NCI-H2107 (cell line): ENCODE data around the gene SLC6A20.

ENCODE experiments used
- DNase-seq: peaks from one replicate; lab custom pipeline; 2025; lab: John Stamatoyannopoulos, UW

The SLC6A20 gene

DNA sequence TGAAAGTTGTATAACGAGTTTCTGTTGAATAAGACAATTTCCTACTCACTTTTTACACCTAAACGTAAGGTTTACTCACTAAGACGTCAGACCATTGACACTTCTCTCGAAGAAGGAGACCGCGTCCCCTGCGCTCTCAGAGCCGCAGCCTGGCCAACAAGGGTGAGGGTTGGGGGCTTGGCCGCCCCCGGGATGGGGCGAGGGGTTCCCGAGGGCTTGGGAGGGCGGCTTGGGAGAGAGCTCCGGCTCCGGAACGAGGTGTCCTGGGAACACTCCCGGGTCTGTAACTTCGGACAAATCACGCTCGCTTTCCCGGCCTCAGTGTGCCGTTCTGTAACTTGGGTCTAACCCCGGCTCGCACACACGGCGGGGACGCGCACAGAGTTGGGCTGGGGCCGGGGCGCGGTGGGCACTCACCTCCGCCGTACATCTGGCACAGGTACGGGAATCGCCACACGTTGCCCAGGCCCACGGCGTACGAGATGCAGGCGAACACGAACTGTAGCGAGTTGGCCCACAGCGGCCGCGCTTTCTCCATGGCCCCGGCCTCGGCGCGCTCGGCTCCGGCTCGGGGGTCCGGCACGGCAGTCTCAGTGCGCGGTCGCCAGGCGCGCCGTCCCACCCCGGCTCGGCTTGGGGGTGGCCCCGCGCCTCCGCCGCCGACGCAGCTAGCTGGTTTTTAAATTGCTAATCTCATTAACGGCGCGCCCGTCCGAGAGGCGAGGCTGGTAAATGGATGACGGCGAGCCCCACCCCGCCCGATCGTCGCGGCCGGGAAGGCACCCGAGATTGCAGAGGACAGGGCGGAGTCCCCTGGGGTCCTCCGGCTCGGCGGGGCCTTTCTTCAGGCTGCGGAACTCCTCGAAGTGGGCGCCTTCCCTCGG, at the start of gene SLC6A20:
TSS of gene SLC6A20 (minus strand) at position 655 of the 884 bp plus-strand sequence. CDS start at position 538, 117 bp downstream.
- DNase-seq: no peak

GRCh38 chr3:45844616-45845015, 48.3 kb upstream of the SLC6A20 start:
- no peak for DNase-seq

- DNase-seq: no peak
Measured at GRCh38 chr3:45842851-45843625, 46.7 kb upstream of the SLC6A20 start.

GRCh38 chr3:45841757-45842491, 45.6 kb upstream of the SLC6A20 start, which contains the start of gene LZTFL1:
LZTFL1 (minus strand) TSS chr3:45842119; CDS start chr3:45841991, 128 bp downstream.
- DNase-seq: peak; percentile 79

GRCh38 chr3:45841420-45841756, 45.1 kb upstream of the SLC6A20 start:
- DNase-seq: no peak

DNA sequence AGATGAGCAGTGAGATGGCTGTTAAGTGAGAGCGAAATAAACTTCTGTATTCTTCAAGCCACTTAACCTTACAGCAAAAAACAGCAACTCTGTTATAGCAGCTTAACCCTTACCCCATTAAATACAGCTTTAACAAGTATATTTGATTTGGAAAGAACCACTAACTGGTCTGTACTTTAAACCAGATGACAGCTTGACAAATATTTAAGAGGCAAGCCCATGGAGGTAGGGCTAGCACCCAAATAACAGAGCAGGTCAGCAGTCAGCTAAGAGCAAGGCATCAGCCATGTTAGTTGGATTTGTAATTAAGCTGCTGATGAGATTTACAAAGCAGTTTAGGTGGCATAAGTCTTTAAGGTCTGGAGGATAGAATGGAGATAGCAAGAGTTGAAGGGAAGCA, 42.1 kb upstream of the SLC6A20 start:
- DNase-seq: no peak

DNA sequence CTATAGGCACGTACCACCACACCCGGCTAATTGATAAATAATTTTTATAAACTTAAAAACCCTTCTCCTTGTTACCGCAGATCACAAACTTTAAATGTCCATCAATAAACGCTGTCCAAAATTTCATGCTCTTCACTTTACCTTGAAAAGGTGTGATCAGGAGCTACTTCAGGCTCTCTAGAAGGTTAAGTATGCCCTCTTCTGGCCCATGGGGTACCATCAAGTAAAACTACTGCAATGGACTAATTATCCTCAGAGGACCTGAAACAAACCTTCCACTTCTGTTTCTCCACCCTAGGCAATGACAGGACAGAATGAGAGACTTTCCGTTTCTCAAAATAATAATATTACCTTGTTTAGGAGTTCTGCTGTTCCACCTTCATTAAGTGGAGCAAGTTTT, 36.4 kb upstream of the SLC6A20 start:
- no peak for DNase-seq

GRCh38 chr3:45830121-45830520, 33.8 kb upstream of the SLC6A20 start:
- DNase-seq: no peak

DNA sequence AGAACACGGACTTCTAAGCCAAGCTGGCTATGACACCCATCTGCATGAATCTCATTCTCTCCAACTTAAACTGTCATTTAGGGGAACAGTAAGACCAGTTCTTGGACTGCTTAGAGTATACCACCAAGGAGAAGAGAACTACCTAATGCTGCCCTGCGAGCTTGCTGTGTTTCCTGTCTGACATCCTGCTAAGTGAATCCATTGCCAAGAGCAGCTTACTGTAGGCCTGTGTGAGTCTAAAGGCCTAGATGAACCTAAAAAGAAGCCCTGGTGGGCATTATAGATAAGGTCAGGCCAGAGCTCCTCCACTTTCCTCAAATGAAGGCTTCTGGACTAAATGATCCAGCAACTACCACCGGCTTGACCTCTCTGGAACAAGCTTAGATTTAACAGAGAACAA, 30.6 kb upstream of the SLC6A20 start:
- DNase-seq: no peak

DNA sequence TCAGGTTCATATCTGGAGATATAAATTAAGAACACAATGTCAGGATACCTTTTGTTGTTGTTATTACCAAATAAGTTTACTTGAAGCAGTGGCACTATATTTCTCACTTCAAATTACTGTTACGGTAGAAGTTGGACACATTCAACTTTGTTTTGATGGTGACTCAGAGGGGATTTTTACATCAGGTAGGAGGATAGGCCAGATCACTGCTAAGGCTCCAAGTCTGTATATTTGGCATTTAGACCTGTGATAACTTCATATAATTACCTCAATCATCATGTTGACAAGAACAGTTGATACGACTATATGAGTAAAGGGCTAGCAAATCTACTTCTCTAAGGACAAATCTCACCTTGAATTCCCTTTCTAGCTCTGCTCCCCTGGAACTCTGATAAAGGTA, 30.0 kb upstream of the SLC6A20 start:
- DNase-seq: no peak

DNA sequence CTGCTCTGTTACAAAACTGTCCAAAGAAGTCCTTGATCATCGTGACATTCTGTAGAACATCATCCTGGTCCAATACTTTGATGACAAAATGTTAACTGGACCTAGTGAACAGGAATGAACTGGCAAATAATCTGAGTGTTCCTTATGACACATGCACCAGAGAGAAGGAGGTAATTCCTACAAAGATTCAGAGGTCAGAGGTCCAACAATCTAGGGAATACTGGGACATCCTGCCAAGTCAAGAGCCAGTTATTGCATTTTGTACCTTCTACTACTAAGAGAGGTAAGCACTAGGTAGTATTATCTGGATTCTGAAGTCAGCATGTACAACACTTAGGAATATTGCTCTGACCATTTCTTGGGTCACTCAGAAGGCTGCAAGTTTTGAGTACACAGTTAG, 24.8 kb upstream of the SLC6A20 start:
- no peak for DNase-seq

- no peak for DNase-seq
Measured at GRCh38 chr3:45819543-45819942, 23.2 kb upstream of the SLC6A20 start.

GRCh38 chr3:45817831-45818522, 21.6 kb upstream of the SLC6A20 start:
- DNase-seq: peak; percentile 13

GRCh38 chr3:45816544-45816943, 20.2 kb upstream of the SLC6A20 start:
- DNase-seq: no peak

GRCh38 chr3:45814322-45814721, 18.0 kb upstream of the SLC6A20 start:
- DNase-seq: no peak

DNA sequence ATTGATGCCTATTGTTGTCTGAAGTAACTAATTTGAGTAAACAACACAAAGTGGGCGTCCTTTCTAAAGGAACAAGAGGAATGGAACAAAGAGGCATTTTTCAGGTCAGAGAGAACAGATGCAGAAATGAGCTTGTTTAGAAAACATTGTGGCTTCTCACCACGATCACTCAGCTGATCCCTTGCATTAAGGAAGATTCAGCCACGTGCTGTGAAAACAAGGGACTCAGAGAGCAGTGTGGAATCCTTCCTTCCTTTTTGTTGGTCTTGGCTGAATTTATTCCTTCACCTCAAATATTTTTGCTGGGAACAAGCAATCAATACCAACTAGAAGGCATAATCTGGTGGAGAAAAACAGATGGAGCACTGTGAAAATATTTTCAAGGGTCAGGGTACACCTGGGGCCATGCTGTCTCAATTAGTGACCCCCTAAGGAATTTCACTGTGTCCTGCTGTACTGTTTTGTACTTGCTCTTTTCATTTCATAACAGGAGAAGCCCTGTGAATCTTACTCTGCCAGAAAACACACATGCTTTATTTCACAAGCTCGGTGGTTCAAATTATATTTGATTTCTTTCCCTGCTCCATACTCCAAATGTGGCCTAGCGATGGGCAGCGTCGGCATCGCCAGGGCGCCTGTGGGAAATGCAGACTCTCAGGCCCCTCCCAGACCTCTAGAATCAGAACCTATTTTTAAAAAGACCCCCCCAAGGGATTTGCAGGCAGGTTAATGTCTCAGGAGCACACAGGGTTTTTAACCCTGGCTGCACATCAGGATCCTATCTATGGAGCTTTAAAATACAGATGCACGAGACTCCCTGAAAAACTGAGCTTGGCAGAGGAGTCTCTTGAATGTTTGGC, 11.6 kb upstream of the SLC6A20 start:
- DNase-seq: peak; percentile 6

GRCh38 chr3:45807133-45807532, 10.8 kb upstream of the SLC6A20 start:
- DNase-seq: no peak

GRCh38 chr3:45806072-45806471, 9.7 kb upstream of the SLC6A20 start:
- no peak for DNase-seq

DNA sequence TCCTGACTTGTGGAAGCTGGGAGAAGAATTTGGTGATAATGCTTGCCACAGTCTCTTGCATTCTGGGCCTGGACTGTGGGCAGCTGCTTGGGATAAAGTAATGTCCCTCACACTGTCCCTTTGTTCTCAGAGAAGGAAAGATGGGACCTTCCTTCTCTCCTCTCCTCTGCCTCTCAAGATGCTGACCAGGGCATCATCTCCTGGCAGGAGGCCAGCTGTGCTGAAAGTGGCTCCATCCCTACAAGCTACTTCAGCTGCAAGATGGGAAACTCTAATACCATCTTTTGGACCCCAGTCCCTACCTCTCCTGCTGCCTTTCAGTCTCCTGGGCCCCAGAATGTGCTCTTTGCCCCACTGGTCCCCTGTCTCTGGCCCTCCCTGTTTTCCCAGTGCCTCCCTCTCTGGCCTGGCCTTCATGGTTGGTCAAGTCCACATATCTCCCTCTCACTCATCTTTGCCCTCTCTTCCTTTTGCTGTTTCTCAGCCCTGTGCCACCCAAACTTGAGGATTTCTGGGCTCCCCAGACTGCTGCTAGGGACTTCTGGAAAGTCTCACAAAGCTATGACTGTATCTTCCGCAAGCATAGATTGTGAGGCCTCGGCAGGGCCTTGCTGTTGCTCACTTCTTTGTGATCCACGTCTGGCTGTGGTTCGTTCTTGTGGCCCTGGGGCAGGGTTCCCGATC, 7.1 kb upstream of the SLC6A20 start:
- DNase-seq: no peak

DNA sequence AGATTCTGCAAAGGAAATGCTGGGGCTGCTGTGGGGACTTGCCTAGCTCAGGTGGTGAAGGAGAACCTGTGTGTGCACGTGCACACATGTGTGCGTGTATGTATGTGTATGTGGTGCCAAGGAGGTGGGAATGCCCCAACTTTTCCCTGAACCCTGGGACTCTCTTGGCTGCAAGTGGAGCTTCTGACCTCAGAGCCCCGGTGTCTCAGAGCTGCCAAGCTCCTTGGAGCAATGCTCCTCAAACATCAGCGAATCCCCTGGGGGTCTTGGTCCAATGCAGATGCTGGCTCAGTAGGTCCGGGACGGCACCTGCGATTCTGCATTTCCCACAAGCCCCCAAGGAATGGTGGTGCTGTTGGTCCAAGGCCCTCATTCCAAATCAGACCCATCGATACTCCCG, 5.8 kb upstream of the SLC6A20 start:
- no peak for DNase-seq
